ENCODE results near the gene VSTM2B.
"Not testable (repeated sequence)": the region's sequence is repeated elsewhere in the genome, so short reads cannot be mapped to it uniquely, and the experiment has no call there.

Gene VSTM2B

DNA sequence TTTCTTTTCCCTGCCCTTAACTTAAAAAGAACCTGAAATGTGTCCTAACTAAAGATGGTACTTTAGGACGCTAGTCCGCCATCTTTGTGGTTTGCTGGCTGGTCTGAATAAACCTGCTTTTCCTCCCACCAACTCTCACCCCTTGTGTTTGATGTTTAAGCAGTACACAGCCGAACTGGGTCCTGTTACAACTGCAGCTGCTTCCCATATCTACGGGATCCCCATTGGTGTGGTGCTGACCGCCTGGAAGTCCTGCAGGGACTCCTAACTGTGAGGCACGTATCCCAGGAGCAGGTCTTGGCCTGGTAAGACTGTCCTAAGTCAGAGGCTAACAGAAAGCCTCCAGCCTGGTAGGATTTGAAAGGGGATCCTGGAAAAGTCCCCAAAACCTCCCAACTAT lies 40.9 kb upstream of the VSTM2B start:
- no peak overlapping the region for H3K27ac ChIP-seq (ENCODE audit: low read depth, low read length)
- H3K36me3 ChIP-seq (ENCODE audit: insufficient read depth, low read length) = no peaks in the 10 kb centered on the region
- H3K9me3 ChIP-seq (ENCODE audit: insufficient read depth, low read depth, low read length) = 0 out of 2 replicates have a peak, but pooled peaks cover 6% of the 10 kb centered on the region
- H3K9ac ChIP-seq (ENCODE audit: low read depth, low read length) = no peak overlapping the region
- no peaks in the 10 kb centered on the region for H3K4me1 ChIP-seq (ENCODE audit: insufficient read depth, low read length)
- no peaks in the 10 kb centered on the region for H3K27me3 ChIP-seq (ENCODE audit: insufficient read depth, low read length)
- no peak overlapping the region for H3K4me3 ChIP-seq (ENCODE audit: low read length)
- 94% methylated on average over 6 of the region's 6 CpGs for WGBS

GRCh38 chr19:29485293-29485692 lies 40.5 kb upstream of the VSTM2B start:
- H3K4me3 ChIP-seq (ENCODE audit: low read length) = no peak overlapping the region
- WGBS = 84% methylated on average over 5 of the region's 7 CpGs
- H3K4me1 ChIP-seq (ENCODE audit: insufficient read depth, low read length) = no peaks in the 10 kb centered on the region
- 0 out of 2 replicates have a peak, but pooled peaks cover 6% of the 10 kb centered on the region for H3K9me3 ChIP-seq (ENCODE audit: insufficient read depth, low read depth, low read length)
- no peaks in the 10 kb centered on the region for H3K27me3 ChIP-seq (ENCODE audit: insufficient read depth, low read length)
- no peak overlapping the region for H3K9ac ChIP-seq (ENCODE audit: low read depth, low read length)
- no peaks in the 10 kb centered on the region for H3K36me3 ChIP-seq (ENCODE audit: insufficient read depth, low read length)
- no peak overlapping the region for H3K27ac ChIP-seq (ENCODE audit: low read depth, low read length)

GRCh38 chr19:29486961-29487360 lies 38.8 kb upstream of the VSTM2B start:
- not testable (repeated sequence) for H3K27me3 ChIP-seq (ENCODE audit: insufficient read depth, low read length); H3K27ac ChIP-seq (ENCODE audit: low read depth, low read length); H3K9ac ChIP-seq (ENCODE audit: low read depth, low read length); H3K36me3 ChIP-seq (ENCODE audit: insufficient read depth, low read length); H3K4me1 ChIP-seq (ENCODE audit: insufficient read depth, low read length); H3K4me3 ChIP-seq (ENCODE audit: low read length); H3K9me3 ChIP-seq (ENCODE audit: insufficient read depth, low read depth, low read length)
- 93% methylated on average over 8 of the region's 9 CpGs for WGBS

DNA sequence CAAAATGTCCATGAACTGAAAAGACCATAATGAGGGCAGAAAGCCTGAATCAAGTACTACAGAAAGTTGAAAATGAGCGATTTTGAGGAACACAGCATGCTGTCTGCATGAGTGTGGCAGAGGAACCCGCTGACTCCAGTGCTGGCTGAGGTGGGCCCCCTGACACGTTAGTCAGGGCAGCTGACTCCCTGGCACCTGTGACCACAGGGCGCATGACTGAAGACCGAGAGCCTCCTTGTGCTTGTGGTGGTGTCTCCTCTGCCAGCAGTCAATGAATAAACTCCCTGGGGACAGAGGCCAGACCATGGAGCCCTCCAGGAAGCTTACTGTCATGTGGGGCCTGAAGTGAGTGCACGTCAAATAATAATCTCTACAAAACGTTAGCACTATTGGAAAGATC lies 38.4 kb upstream of the VSTM2B start:
- no peak overlapping the region for H3K4me3 ChIP-seq (ENCODE audit: low read length)
- 85% methylated on average over 6 of the region's 7 CpGs for WGBS
- no peaks in the 10 kb centered on the region for H3K36me3 ChIP-seq (ENCODE audit: insufficient read depth, low read length)
- H3K27me3 ChIP-seq (ENCODE audit: insufficient read depth, low read length) = no peaks in the 10 kb centered on the region
- no peak overlapping the region for H3K9ac ChIP-seq (ENCODE audit: low read depth, low read length)
- H3K27ac ChIP-seq (ENCODE audit: low read depth, low read length) = no peak overlapping the region
- H3K9me3 ChIP-seq (ENCODE audit: insufficient read depth, low read depth, low read length) = no peaks in the 10 kb centered on the region
- H3K4me1 ChIP-seq (ENCODE audit: insufficient read depth, low read length) = peaks cover under 1% of the 10 kb centered on the region; the same call in 1 of the 2 replicates

DNA sequence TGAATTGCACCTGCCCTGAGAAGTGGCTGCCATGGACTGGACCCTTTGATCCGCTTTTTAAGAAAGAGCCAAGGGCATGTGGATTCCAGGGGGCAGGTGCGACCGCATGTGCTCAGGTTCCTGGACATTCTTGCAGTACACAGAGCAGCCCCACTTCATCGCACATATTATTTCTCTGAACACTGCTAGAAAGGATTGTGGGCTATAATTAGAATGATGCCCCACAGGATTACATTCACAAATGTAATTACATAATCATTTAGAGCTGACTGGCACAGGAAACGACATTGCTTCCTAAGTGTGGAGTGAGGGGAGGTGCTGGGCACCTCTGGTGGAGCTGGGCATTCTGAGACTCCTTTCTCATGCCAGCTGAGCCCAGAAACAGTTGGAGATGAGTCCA lies 37.5 kb upstream of the VSTM2B start:
- Histone ChIP-seq H3K27me3 (ENCODE audit: insufficient read depth, low read length) (no peaks in the 10 kb centered on the region; the same call in 1 of the 2 replicates), H3K9me3 (ENCODE audit: insufficient read depth, low read depth, low read length) (no peaks in the 10 kb centered on the region)
- WGBS = 92% methylated on average over 5 of the region's 5 CpGs

GRCh38 chr19:29489172-29489951 lies 36.4 kb upstream of the VSTM2B start:
- Histone ChIP-seq H3K9me3 (ENCODE audit: insufficient read depth, low read depth, low read length) (no peaks in the 10 kb centered on the region), H3K36me3 (ENCODE audit: insufficient read depth, low read length) (no peaks in the 10 kb centered on the region), H3K27ac (ENCODE audit: low read depth, low read length) (no peak overlapping the region), H3K27me3 (ENCODE audit: insufficient read depth, low read length) (no peaks in the 10 kb centered on the region; the same call in 1 of the 2 replicates), H3K9ac (ENCODE audit: low read depth, low read length) (no peak overlapping the region), H3K4me3 (ENCODE audit: low read length) (no peak overlapping the region), H3K4me1 (ENCODE audit: insufficient read depth, low read length) (peaks cover 4% of the 10 kb centered on the region)
- 92% methylated on average over 16 of the region's 16 CpGs for WGBS

More for the DNA sequence above, 37.5 kb upstream of the VSTM2B start:
- H3K36me3 ChIP-seq (ENCODE audit: insufficient read depth, low read length) = no peaks in the 10 kb centered on the region
- H3K27ac ChIP-seq (ENCODE audit: low read depth, low read length) = no peak overlapping the region
- no peak overlapping the region for H3K4me3 ChIP-seq (ENCODE audit: low read length)
- peaks cover 4% of the 10 kb centered on the region for H3K4me1 ChIP-seq (ENCODE audit: insufficient read depth, low read length)
- H3K9ac ChIP-seq (ENCODE audit: low read depth, low read length) = no peak overlapping the region

GRCh38 chr19:29491491-29491890 lies 34.3 kb upstream of the VSTM2B start:
- 92% methylated on average over 3 of the region's 3 CpGs for WGBS
- peaks cover 4% of the 10 kb centered on the region for H3K4me1 ChIP-seq (ENCODE audit: insufficient read depth, low read length)
- H3K9ac ChIP-seq (ENCODE audit: low read depth, low read length) = no peak overlapping the region
- H3K4me3 ChIP-seq (ENCODE audit: low read length) = no peak overlapping the region
- no peaks in the 10 kb centered on the region for H3K9me3 ChIP-seq (ENCODE audit: insufficient read depth, low read depth, low read length)
- H3K27me3 ChIP-seq (ENCODE audit: insufficient read depth, low read length) = no peaks in the 10 kb centered on the region; the same call in 1 of the 2 replicates
- H3K36me3 ChIP-seq (ENCODE audit: insufficient read depth, low read length) = no peaks in the 10 kb centered on the region
- H3K27ac ChIP-seq (ENCODE audit: low read depth, low read length) = no peak overlapping the region

DNA sequence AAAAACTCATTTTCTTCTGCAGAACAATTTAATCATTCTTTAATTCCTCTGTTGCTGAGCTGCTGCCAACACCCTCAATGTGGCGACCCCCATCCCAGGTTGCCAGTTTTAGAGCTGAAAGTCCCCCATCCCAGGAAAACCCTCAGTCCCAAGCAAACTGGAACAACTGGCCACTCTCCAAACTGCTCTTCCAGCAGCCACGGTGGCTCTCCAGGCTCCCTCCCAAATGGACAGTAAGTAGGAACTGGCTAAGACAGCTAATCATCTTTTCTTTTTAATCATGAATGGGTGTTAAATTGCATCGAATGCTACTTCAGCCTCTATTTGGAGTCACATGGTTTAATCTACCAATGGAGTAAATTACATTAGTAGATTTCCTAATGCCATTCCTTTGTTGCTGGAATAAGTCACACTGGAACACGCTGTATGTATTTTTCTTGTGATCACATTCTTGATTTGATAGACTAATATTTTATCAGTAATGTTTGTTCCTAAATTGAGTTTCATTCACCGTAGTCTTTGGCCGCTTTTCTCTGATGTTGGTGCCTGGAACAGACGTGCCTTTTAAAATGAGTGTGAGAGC lies 33.7 kb upstream of the VSTM2B start:
- Histone ChIP-seq H3K9ac (ENCODE audit: low read depth, low read length) (no peak overlapping the region), H3K4me1 (ENCODE audit: insufficient read depth, low read length) (peaks cover 4% of the 10 kb centered on the region), H3K9me3 (ENCODE audit: insufficient read depth, low read depth, low read length) (no peaks in the 10 kb centered on the region), H3K27me3 (ENCODE audit: insufficient read depth, low read length) (no peaks in the 10 kb centered on the region; the same call in 1 of the 2 replicates), H3K4me3 (ENCODE audit: low read length) (no peak overlapping the region), H3K36me3 (ENCODE audit: insufficient read depth, low read length) (no peaks in the 10 kb centered on the region), H3K27ac (ENCODE audit: low read depth, low read length) (no peak overlapping the region)
- WGBS = 72% methylated on average over 5 of the region's 7 CpGs

DNA sequence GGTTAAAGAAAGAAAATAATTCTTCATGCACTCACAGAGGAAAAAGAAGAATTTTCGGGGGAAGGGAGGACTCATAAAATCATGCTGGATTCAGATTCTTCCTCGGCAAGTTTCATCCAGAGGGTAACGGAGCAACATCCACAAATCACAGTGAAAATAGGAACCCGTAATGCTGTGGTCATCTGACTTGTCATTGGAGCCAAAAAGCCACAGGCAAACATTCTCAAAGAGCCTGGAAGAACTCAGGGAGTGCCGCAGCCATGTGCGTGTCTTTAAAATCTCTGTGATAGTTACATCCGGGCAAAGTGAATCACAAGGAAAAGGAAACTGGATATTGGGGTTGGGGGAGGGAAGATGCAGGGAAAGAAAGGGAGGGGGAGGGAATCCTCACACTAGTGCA lies 33.0 kb upstream of the VSTM2B start:
- H3K9ac ChIP-seq (ENCODE audit: low read depth, low read length) = no peak overlapping the region
- H3K36me3 ChIP-seq (ENCODE audit: insufficient read depth, low read length) = no peaks in the 10 kb centered on the region
- no peak overlapping the region for H3K27ac ChIP-seq (ENCODE audit: low read depth, low read length)
- H3K9me3 ChIP-seq (ENCODE audit: insufficient read depth, low read depth, low read length) = no peaks in the 10 kb centered on the region
- no peaks in the 10 kb centered on the region; the same call in 1 of the 2 replicates for H3K27me3 ChIP-seq (ENCODE audit: insufficient read depth, low read length)
- 46% methylated on average over 7 of the region's 7 CpGs for WGBS
- peaks cover 4% of the 10 kb centered on the region for H3K4me1 ChIP-seq (ENCODE audit: insufficient read depth, low read length)
- no peak overlapping the region for H3K4me3 ChIP-seq (ENCODE audit: low read length)

DNA sequence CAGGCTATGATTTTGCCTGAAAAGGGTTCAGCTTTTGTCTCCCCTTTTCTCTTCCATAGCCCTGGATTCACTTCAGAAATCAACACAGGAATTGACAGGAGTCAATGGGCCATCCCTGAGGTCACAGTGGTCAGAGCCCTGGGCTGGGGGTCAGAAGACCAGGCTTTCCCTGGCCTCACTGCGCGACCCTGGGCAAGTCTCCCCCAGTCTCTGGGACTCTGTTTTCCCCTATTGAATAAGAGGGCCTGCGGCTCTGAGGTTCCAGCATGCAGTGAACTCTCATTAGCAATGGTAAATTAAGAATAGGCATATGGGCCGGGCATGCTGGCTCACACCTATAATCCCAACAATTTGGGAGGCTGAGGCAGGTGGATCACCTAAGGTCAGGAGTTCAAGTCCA lies 30.7 kb upstream of the VSTM2B start:
- Histone ChIP-seq H3K36me3 (ENCODE audit: insufficient read depth, low read length) (no peaks in the 10 kb centered on the region), H3K9ac (ENCODE audit: low read depth, low read length) (no peak overlapping the region), H3K27me3 (ENCODE audit: insufficient read depth, low read length) (no peaks in the 10 kb centered on the region; the same call in 1 of the 2 replicates), H3K4me1 (ENCODE audit: insufficient read depth, low read length) (peaks cover 4% of the 10 kb centered on the region), H3K27ac (ENCODE audit: low read depth, low read length) (no peak overlapping the region), H3K4me3 (ENCODE audit: low read length) (no peak overlapping the region), H3K9me3 (ENCODE audit: insufficient read depth, low read depth, low read length) (no peaks in the 10 kb centered on the region)
- WGBS = 89% methylated on average over 4 of the region's 4 CpGs

GRCh38 chr19:29495901-29496441 lies 29.8 kb upstream of the VSTM2B start:
- 94% methylated on average over 5 of the region's 5 CpGs for WGBS
- H3K27ac ChIP-seq (ENCODE audit: low read depth, low read length) = no peak overlapping the region

More at GRCh38 chr19:29495901-29496441, 29.8 kb upstream of the VSTM2B start:
- no peak overlapping the region for H3K9ac ChIP-seq (ENCODE audit: low read depth, low read length)
- H3K27me3 ChIP-seq (ENCODE audit: insufficient read depth, low read length) = no peaks in the 10 kb centered on the region; the same call in 1 of the 2 replicates
- H3K4me1 ChIP-seq (ENCODE audit: insufficient read depth, low read length) = peaks cover 4% of the 10 kb centered on the region
- no peaks in the 10 kb centered on the region for H3K9me3 ChIP-seq (ENCODE audit: insufficient read depth, low read depth, low read length)
- H3K36me3 ChIP-seq (ENCODE audit: insufficient read depth, low read length) = no peaks in the 10 kb centered on the region
- no peak overlapping the region for H3K4me3 ChIP-seq (ENCODE audit: low read length)
